ENCODE results near the gene EIF5.

DNA sequence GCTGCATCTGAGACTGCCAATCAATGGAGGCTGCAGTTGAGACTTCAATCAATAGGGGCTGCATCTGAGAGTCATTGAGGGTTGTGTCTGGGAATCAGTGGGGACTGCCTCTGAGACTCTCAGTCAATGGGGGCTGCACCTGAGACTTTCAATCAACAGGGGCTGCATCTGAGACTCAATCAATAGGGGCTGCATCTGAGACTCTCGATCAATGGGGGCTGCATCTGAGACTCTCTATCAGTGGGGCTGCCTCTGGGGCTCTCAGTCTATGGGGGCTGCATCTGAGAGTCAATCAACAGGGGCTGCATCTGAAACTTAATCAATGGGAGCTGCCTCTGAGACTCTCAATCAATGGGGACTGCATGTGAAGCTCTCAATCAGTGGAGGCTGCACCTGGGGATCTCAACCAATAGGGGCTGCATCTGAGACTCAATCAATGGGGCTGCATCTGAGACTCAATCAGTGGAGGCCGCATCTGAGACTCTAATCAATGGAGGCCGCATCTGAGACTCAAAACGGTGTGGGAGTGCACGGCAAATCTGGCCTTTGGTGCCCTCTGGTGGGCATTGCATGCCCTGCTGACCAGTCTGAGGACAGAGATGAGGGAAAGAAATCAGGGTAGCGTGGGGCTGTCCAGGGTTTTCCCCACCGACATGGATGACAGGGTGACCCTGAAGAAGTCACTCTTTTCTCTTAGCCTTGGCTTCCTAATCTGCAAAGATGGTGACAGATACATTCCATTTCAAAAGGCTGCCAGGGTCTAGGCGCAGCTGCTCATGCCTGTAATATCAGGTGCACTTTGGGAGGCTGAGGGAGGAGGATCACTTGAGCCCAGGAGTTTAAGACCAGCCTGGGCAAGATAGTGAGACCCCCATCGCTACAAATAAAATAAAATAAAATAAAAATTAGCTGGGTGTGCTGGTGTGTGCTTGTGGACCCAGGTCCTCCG, 41.3 kb upstream of the EIF5 start:
- TF ChIP-seq, protein P1, sequence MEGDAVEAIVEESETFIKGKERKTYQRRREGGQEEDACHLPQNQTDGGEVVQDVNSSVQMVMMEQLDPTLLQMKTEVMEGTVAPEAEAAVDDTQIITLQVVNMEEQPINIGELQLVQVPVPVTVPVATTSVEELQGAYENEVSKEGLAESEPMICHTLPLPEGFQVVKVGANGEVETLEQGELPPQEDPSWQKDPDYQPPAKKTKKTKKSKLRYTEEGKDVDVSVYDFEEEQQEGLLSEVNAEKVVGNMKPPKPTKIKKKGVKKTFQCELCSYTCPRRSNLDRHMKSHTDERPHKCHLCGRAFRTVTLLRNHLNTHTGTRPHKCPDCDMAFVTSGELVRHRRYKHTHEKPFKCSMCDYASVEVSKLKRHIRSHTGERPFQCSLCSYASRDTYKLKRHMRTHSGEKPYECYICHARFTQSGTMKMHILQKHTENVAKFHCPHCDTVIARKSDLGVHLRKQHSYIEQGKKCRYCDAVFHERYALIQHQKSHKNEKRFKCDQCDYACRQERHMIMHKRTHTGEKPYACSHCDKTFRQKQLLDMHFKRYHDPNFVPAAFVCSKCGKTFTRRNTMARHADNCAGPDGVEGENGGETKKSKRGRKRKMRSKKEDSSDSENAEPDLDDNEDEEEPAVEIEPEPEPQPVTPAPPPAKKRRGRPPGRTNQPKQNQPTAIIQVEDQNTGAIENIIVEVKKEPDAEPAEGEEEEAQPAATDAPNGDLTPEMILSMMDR (IDR thresholded peaks at IDR 0.05), result peak; percentile 89 to 93 (median 91)
- no peak for TF ChIP-seq POLR2A (IDR thresholded peaks at IDR 0.05; ENCODE audit: low read depth)
- TF ChIP-seq POLR2AphosphoS5 (IDR thresholded peaks at IDR 0.05), result peak in 1 of 2 donors; percentile 37
- TF ChIP-seq EP300 (IDR thresholded peaks at IDR 0.05), result no peak
